K562 (cell line): ENCODE measurements around the gene GRAPL. TPM values are rescaled to one million over a fixed set of nuclear protein-coding genes. Genes with fewer than 3 reads are reported as not detected.
"Not testable (repeated sequence)": the region's sequence is repeated elsewhere in the genome, so short reads cannot be mapped to it uniquely, and the experiment has no call there.

Source experiments
- GABPB1 ChIP-seq: sonication (generic); formaldehyde crosslinking; IDR thresholded peaks from 2 replicates; pipeline ENCODE4 v1.8.0; 2022; ENCODE audit warnings: mild to moderate bottlenecking, missing genetic modification reagents
- KLF13 ChIP-seq: fragments of 450-650 bp; IDR thresholded peaks from 2 replicates; pipeline ENCODE4 v1.6.1; 2016; ENCODE audit warnings: missing genetic modification characterization, low read depth, mild to moderate bottlenecking, missing compliant biosample characterization, moderate library complexity, borderline replicate concordance
- NR2C1 ChIP-seq, 2 experiments: fragments of 450-650 bp; IDR thresholded peaks; 2 replicates each; pipeline ENCODE4 v1.6.1; 2017; ENCODE audit warnings: mild to moderate bottlenecking in 2 of 2, antibody characterized with exemption in 1 of 2, inconsistent platforms in 1 of 2, missing compliant biosample characterization in 1 of 2, missing genetic modification characterization in 1 of 2
- OTX1 ChIP-seq: fragments of 450-650 bp; formaldehyde crosslinking; IDR thresholded peaks from 2 replicates; pipeline ENCODE4 v1.4.0; 2022; ENCODE audit warnings: mild to moderate bottlenecking
- SFPQ ChIP-seq: fragments of 200-400 bp; formaldehyde crosslinking; IDR thresholded peaks from 2 replicates; pipeline ENCODE4 v1.6.1; 2017; ENCODE audit warnings: mild to moderate bottlenecking, low read depth, low read length, moderate library complexity
- ZBTB8A ChIP-seq: fragments of 450-650 bp; IDR thresholded peaks from 2 replicates; pipeline ENCODE4 v1.6.1; 2018; ENCODE audit warnings: mild to moderate bottlenecking, moderate library complexity; ENCODE audit not compliant: partially characterized antibody
- ZFPM2 ChIP-seq: fragments of 250-450 bp; sonication (Bioruptor Pico); IDR thresholded peaks from 2 replicates; pipeline ENCODE4 v1.5.1; 2022; ENCODE audit warnings: mild to moderate bottlenecking
- ZNF212 ChIP-seq: fragments of 450-650 bp; formaldehyde crosslinking; IDR thresholded peaks from 2 replicates; pipeline ENCODE4 v1.4.0; 2020; ENCODE audit warnings: mild to moderate bottlenecking
- ZNF444 ChIP-seq: fragments of 250-450 bp; sonication (Bioruptor Pico); IDR thresholded peaks from 2 replicates; pipeline ENCODE4 v1.4.0; 2020; ENCODE audit warnings: mild to moderate bottlenecking, moderate library complexity
- ZNF511 ChIP-seq: sonication (generic); formaldehyde crosslinking; IDR thresholded peaks from 2 replicates; pipeline ENCODE4 v1.8.0; 2022; ENCODE audit warnings: mild to moderate bottlenecking, missing genetic modification reagents
- ZNF695 ChIP-seq: fragments of 450-650 bp; formaldehyde crosslinking; IDR thresholded peaks from 2 replicates; pipeline ENCODE4 v1.4.0; 2020; ENCODE audit warnings: mild to moderate bottlenecking, moderate library complexity
- ZNF717 ChIP-seq: fragments of 250-450 bp; sonication (Bioruptor Pico); IDR thresholded peaks from 2 replicates; pipeline ENCODE4 v1.5.0; 2021
- polyA plus RNA-seq, 8 experiments: library from polyadenylated mRNA; depleted of rRNA in 4 of 8; stranded (reverse) in 5 of 8; unstranded in 3 of 8; fragments of >200 nt; fragmentation: Nextera tagmentation in 2 of 8; fragmentation: Illumina TruSeq in 1 of 8; extraction: Ambion mirVana in 2 of 8; extraction: Trizol in 1 of 8; gene quantifications; 2 replicates each; pipeline versions ENCODE4 v1.2.1 to v1.2.3, GENCODE V29; 2011 to 2014; ENCODE audit warnings: inconsistent platforms in 1 of 8, missing spikeins in 1 of 8
- total RNA-seq, 7 experiments: library from RNA; depleted of rRNA in 6 of 7; stranded (reverse); fragments of >200 nt in 6 of 7; fragmentation: Illumina TruSeq in 2 of 7; extraction: Trizol in 2 of 7; gene quantifications; 2 replicates each; pipeline versions ENCODE4 v1.2.1 to v1.2.3, GENCODE V29; 2011 to 2021; ENCODE audit warnings: low replicate concordance in 1 of 7
- TF ChIP-seq, protein P1 (sequence below), 2 experiments: IDR thresholded peaks; 2 replicates each; pipeline ENCODE4 v1.6.1; 2011; ENCODE audit warnings: borderline replicate concordance in 1 of 2, control low read depth in 1 of 2, low read depth in 1 of 2, low read length in 1 of 2, mild to moderate bottlenecking in 1 of 2, mixed read lengths in 1 of 2, moderate library complexity in 1 of 2; ENCODE audit not compliant: insufficient read depth in 1 of 2, insufficient read length in 1 of 2, poor library complexity in 1 of 2, severe bottlenecking in 1 of 2; ENCODE audit errors: extremely low read depth in 1 of 2
- TF ChIP-seq, protein P2 (sequence below), 2 experiments: IDR thresholded peaks in 1 of 2; conservative IDR thresholded peaks in 1 of 2; 2 replicates each; pipeline ENCODE4 v1.6.1; 2016; ENCODE audit warnings: low read depth in 2 of 2, mild to moderate bottlenecking in 1 of 2, missing compliant biosample characterization in 1 of 2, missing genetic modification characterization in 1 of 2, moderate library complexity in 1 of 2
- TF ChIP-seq, protein P3 (sequence below): sonication (generic); formaldehyde crosslinking; IDR thresholded peaks from 2 replicates; pipeline ENCODE4 v1.8.0; 2023; ENCODE audit warnings: mild to moderate bottlenecking, missing genetic modification reagents
- TF ChIP-seq, protein P4 (sequence below): fragments of 450-650 bp; formaldehyde crosslinking; conservative IDR thresholded peaks from 2 replicates; pipeline ENCODE4 v1.4.0; 2022; ENCODE audit warnings: mild to moderate bottlenecking, missing genetic modification characterization

The GRAPL gene
- total and polyA plus RNA-seq, 9 of the 15 experiments (the other 6 are each of a cell fraction or from before 2014, with no cell fraction given) = 0.22 TPM; not detected in 8

DNA sequence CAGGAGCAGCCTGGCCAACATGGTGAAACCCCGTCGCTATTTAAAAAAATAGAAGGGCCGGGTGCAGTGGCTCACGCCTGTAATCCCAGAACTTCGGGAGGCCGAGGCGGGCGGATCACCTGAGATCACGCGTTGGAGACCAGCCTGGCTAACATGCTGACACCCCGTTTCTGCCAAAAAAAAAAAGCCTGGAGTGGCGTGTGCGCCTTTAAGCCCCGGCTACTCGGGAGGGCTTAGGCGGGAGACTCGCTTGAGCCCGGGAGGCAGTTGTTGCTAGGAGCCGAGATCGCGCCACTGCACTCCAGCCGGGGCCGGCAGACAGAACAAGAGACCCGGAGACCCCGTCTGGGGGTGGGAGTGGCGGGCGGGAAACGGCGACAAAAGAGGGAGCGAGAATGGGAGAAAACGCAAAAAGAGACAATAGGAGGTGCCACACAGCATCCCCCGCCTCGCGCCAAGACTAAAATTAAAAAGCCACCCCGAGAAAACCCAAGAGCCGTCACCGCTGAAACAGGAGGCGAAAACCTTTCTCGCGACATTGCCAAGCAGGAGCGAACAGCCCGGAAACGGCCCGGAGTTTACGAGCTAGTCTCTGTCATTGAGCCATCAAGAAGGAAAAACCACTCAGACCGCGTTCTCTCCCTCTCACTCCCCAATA is 15.5 kb upstream of the GRAPL start (continued):
- TF ChIP-seq KLF13 (tag) = peak; percentile 40; the same call in 1 of the 2 replicates
- TF ChIP-seq, protein P1, sequence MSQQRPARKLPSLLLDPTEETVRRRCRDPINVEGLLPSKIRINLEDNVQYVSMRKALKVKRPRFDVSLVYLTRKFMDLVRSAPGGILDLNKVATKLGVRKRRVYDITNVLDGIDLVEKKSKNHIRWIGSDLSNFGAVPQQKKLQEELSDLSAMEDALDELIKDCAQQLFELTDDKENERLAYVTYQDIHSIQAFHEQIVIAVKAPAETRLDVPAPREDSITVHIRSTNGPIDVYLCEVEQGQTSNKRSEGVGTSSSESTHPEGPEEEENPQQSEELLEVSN (IDR thresholded peaks at IDR 0.05; ENCODE audit: borderline replicate concordance in 1 of 2, extremely low read depth in 1 of 2, insufficient read depth in 1 of 2, insufficient read length in 1 of 2, low read depth in 1 of 2, low read length in 1 of 2, poor library complexity in 1 of 2, severe bottlenecking in 1 of 2) = peak in 1 of 2 experiments; percentile 43
- peak; percentile 72; the same call in 1 of the 2 replicates for TF ChIP-seq ZNF511
- TF ChIP-seq, protein P2, sequence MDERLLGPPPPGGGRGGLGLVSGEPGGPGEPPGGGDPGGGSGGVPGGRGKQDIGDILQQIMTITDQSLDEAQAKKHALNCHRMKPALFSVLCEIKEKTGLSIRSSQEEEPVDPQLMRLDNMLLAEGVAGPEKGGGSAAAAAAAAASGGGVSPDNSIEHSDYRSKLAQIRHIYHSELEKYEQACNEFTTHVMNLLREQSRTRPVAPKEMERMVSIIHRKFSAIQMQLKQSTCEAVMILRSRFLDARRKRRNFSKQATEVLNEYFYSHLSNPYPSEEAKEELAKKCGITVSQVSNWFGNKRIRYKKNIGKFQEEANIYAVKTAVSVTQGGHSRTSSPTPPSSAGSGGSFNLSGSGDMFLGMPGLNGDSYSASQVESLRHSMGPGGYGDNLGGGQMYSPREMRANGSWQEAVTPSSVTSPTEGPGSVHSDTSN (CRISPR knock-in tag; IDR thresholded peaks at IDR 0.05; ENCODE audit: low read depth) = not testable (repeated sequence)
- TF ChIP-seq, protein P2 (tag; conservative IDR thresholded peaks at IDR 0.05; ENCODE audit: low read depth) = peak; percentile 44; the same call in 1 of the 2 replicates
- peak; percentile 97 for TF ChIP-seq ZNF444
- peak; percentile 89 for TF ChIP-seq ZNF212 (CRISPR knock-in tag)
- TF ChIP-seq SFPQ = peak; percentile 71
- peak; percentile 100 for TF ChIP-seq OTX1 (CRISPR knock-in tag)
- TF ChIP-seq ZNF717 (CRISPR knock-in tag) = peak; percentile 97
- TF ChIP-seq, protein P3, sequence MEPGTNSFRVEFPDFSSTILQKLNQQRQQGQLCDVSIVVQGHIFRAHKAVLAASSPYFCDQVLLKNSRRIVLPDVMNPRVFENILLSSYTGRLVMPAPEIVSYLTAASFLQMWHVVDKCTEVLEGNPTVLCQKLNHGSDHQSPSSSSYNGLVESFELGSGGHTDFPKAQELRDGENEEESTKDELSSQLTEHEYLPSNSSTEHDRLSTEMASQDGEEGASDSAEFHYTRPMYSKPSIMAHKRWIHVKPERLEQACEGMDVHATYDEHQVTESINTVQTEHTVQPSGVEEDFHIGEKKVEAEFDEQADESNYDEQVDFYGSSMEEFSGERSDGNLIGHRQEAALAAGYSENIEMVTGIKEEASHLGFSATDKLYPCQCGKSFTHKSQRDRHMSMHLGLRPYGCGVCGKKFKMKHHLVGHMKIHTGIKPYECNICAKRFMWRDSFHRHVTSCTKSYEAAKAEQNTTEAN = 0 out of 2 replicates have a peak, but pooled peaks have one; percentile 55
- TF ChIP-seq ZFPM2 = peak; percentile 95
- peak; percentile 39 for TF ChIP-seq ZBTB8A
- TF ChIP-seq ZNF695 (CRISPR knock-in tag) = peak; percentile 96
- TF ChIP-seq, protein P4, sequence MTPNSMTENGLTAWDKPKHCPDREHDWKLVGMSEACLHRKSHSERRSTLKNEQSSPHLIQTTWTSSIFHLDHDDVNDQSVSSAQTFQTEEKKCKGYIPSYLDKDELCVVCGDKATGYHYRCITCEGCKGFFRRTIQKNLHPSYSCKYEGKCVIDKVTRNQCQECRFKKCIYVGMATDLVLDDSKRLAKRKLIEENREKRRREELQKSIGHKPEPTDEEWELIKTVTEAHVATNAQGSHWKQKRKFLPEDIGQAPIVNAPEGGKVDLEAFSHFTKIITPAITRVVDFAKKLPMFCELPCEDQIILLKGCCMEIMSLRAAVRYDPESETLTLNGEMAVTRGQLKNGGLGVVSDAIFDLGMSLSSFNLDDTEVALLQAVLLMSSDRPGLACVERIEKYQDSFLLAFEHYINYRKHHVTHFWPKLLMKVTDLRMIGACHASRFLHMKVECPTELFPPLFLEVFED (CRISPR knock-in tag) = peak; percentile 100
- peak; percentile 56; the same call in 1 of the 2 replicates for TF ChIP-seq GABPB1 (CRISPR knock-in tag)
- TF ChIP-seq NR2C1 (IDR thresholded peaks at IDR 0.05) = not testable (repeated sequence)
- TF ChIP-seq NR2C1 (tag; IDR thresholded peaks at IDR 0.05) = peak; percentile 54; the same call in 1 of the 2 replicates
